ENCODE data around the gene C16orf89.

- TF ChIP-seq ZNF416 (tag by site-specific recombination; IDR thresholded peaks at IDR 0.05) (no peak), ZNF610 (tag by site-specific recombination; IDR thresholded peaks at IDR 0.05; ENCODE audit: borderline replicate concordance) (no peak)
- TF ChIP-seq, protein P1, sequence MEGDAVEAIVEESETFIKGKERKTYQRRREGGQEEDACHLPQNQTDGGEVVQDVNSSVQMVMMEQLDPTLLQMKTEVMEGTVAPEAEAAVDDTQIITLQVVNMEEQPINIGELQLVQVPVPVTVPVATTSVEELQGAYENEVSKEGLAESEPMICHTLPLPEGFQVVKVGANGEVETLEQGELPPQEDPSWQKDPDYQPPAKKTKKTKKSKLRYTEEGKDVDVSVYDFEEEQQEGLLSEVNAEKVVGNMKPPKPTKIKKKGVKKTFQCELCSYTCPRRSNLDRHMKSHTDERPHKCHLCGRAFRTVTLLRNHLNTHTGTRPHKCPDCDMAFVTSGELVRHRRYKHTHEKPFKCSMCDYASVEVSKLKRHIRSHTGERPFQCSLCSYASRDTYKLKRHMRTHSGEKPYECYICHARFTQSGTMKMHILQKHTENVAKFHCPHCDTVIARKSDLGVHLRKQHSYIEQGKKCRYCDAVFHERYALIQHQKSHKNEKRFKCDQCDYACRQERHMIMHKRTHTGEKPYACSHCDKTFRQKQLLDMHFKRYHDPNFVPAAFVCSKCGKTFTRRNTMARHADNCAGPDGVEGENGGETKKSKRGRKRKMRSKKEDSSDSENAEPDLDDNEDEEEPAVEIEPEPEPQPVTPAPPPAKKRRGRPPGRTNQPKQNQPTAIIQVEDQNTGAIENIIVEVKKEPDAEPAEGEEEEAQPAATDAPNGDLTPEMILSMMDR (tag by site-specific recombination; IDR thresholded peaks at IDR 0.05) = no peak
Observed at GRCh38 chr16:5042574-5043171, 23.1 kb downstream of the C16orf89 start.

Data from HEK293 (cell line).